Ovary (tissue), 9 donors: ENCODE results near the gene TUBB6. TPM values are rescaled to one million over a fixed set of nuclear protein-coding genes. Genes with fewer than 3 reads are reported as not detected.

Source experiments
- DNase-seq, 5 donors: peaks; one replicate each; pipeline ENCODE4 v3.0.0-alpha.2; 2019 to 2020
- H3K27ac ChIP-seq, 2 donors: fragments of 200-600 bp; one replicate each; pipeline versions ENCODE4 v1.5.1 to v1.8.0; 2019 to 2022
- H3K27me3 ChIP-seq: fragments of 200-600 bp; one replicate; pipeline ENCODE4 v1.8.0; 2022
- H3K36me3 ChIP-seq: fragments of 200-600 bp; sonication (generic); one replicate; pipeline ENCODE4 v1.5.1; 2019
- H3K4me1 ChIP-seq: one replicate; pipeline ENCODE4 v1.8.1; 2013; ENCODE audit warnings: mild to moderate bottlenecking, moderate library complexity; ENCODE audit not compliant: insufficient read depth
- H3K4me3 ChIP-seq: fragments of 200-600 bp; sonication (generic); one replicate; pipeline ENCODE4 v1.5.1; 2017
- H3K9me3 ChIP-seq, 2 donors: fragments of 200-600 bp in 1 of 2; sonication (generic) in 1 of 2; one replicate each; pipeline versions ENCODE4 v1.5.1 to v1.8.1; 2013 to 2019; ENCODE audit warnings: mild to moderate bottlenecking in 1 of 2, moderate library complexity in 1 of 2
- EP300 ChIP-seq: sonication (generic); formaldehyde crosslinking; IDR thresholded peaks from one replicate; pipeline ENCODE4 v1.6.1; 2017; ENCODE audit warnings: antibody characterized with exemption
- POLR2A ChIP-seq: fragments of 450-650 bp; IDR thresholded peaks from one replicate; pipeline ENCODE4 v1.6.1; 2017; ENCODE audit warnings: antibody characterized with exemption, mild to moderate bottlenecking, moderate library complexity
- WGBS, 3 donors: extraction: QIAGEN DNeasy Blood & Tissue Kit in 1 of 3; methylation state at CpG; one replicate each; pipeline versions ENCODE4 v1.1.5 to v1.1.7; 2013 to 2017; 5-methylcytosine and 5-hydroxymethylcytosine counted together
- intact Hi-C, 4 donors: fragments of 100-400 bp; cut with DNase I; formaldehyde crosslinking; loops; one replicate each; pipeline versions ENCODE4 v1.11.0 to v1.15.1; 2022 to 2023
- polyA plus RNA-seq, 2 donors: library from polyadenylated mRNA; stranded (reverse); fragments of 200-250 nt in 1 of 2; fragments of 350-450 nt in 1 of 2; fragmentation: Illumina TruSeq in 1 of 2; extraction: RNeasy Lipid Tissue Mini Kit (QIAGEN cat#74804) in 1 of 2; gene quantifications; one replicate each; pipeline ENCODE4 v1.2.3, GENCODE V29; 2013 to 2014
- small RNA-seq: library from RNA; depleted of rRNA; stranded (forward); fragments of <200 nt; gene quantifications from one replicate; pipeline ENCODE3, GENCODE V24; 2016
- total RNA-seq, 7 donors: library from RNA; depleted of rRNA in 2 of 7; stranded (reverse); fragments of >200 nt in 2 of 7; fragmentation: NEBNext Ultra II Directional in 3 of 7; extraction: Animal tissue kit (Norgen Biotek cat#: 25700) in 3 of 7; gene quantifications; one replicate each; pipeline versions ENCODE4 v1.1.0 to v1.2.4, GENCODE V29; 2016 to 2023
- TF ChIP-seq, protein P1 (sequence below), 3 donors: fragments of 450-650 bp in 2 of 3; fragments of 200-600 bp in 1 of 3; IDR thresholded peaks; one replicate each; pipeline versions ENCODE4 v1.5.1 to v1.8.0; 2016 to 2022; ENCODE audit warnings: antibody characterized with exemption in 3 of 3, mild to moderate bottlenecking in 1 of 3
- donor health status: DM: no; HTN: no; CAD: no; lungs with moderate emphysema.
- donor health status: DM: no; HTN: no; CAD: no.
- donor health status: Bipolar disorder and iron deficiency.
- donor health status: DM: yes; HTN: yes; CAD: no.
- donor health status: DM: no; HTN: no; CAD: no.
- donor health status: DM: yes; HTN: yes; CAD: no.

TUBB6 gene
- total and polyA plus RNA-seq, 9 donors, result 77.3 to 155 (median 121) TPM

DNA sequence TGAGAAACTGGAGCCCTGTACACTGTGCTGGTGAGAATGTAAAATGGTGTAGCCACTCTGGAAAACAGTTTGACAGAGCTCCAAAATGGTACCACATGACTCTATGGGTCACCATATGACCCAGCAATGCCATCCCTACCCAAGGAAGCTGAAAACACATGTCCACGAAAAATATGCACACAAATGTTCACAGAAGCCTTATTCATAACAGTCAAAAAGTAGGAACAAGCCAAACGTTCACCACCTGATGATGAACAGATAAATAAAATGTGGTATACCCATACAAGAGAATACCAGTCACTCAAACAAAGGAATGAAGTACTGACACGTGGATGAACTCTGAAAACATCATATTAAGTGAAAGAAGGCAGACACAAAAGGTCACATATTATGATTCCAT lies 64.4 kb downstream of the TUBB6 start:
- peaks cover 14% of the 10 kb centered on the region for H3K4me1 ChIP-seq
- 59 to 66% (median 63%) methylated on average over 3 of the region's 3 CpGs for WGBS, 3 donors
- no peak for DNase-seq
- no peak overlapping the region for H3K4me3 ChIP-seq
- no peaks in the 10 kb centered on the region for H3K27me3 ChIP-seq
- TF ChIP-seq EP300 (no peak), POLR2A (no peak)
- TF ChIP-seq, protein P1, sequence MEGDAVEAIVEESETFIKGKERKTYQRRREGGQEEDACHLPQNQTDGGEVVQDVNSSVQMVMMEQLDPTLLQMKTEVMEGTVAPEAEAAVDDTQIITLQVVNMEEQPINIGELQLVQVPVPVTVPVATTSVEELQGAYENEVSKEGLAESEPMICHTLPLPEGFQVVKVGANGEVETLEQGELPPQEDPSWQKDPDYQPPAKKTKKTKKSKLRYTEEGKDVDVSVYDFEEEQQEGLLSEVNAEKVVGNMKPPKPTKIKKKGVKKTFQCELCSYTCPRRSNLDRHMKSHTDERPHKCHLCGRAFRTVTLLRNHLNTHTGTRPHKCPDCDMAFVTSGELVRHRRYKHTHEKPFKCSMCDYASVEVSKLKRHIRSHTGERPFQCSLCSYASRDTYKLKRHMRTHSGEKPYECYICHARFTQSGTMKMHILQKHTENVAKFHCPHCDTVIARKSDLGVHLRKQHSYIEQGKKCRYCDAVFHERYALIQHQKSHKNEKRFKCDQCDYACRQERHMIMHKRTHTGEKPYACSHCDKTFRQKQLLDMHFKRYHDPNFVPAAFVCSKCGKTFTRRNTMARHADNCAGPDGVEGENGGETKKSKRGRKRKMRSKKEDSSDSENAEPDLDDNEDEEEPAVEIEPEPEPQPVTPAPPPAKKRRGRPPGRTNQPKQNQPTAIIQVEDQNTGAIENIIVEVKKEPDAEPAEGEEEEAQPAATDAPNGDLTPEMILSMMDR (IDR thresholded peaks at IDR 0.05), result no peak
- no peak overlapping the region for H3K27ac ChIP-seq
- H3K36me3 ChIP-seq, result no peaks in the 10 kb centered on the region
- H3K9me3 ChIP-seq, result no peaks in the 10 kb centered on the region
- intact Hi-C loops, result loop anchor here in 3 of 4 donors (10.0 kb wide), 2 partner anchors 48 to 98 kb away; no protein-coding TSS in a partner anchor

DNA sequence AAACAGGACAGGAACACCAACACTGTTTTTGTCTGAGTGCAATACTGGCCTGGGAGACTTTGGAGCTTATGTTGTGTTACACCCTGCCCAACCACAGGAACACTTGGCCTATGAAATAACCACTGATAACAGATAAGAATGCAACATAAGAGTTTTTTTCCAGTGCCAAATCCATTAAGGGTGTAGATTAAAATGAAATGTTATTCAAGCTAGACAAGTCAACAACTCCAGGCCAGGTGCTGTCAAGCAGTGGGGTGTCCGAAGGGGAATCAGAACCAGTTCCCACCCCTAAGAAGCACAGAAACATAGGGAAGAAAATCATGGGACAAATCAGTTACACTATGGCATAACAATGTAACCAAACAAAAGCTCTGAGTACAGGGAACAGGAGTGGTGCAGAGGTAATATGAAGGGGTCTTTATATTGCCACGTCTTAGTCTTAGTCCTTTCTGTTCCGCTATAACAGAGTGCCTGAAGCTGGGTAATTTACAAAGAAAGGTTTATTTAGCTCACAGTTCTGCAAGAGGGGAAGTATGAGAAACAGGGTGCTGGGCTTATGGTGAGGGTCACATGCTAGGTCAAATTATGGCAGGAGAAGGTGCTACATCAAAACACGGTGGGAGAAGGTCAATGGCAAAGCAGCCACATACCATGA lies 65.2 kb downstream of the TUBB6 start:
- 59 to 75% (median 64%) methylated on average over 4 of the region's 4 CpGs for WGBS, 3 donors
- TF ChIP-seq EP300, result no peak
- TF ChIP-seq, protein P1 (IDR thresholded peaks at IDR 0.05), result no peak
- no peak for TF ChIP-seq POLR2A
- intact Hi-C loops, result loop anchor here in 3 of 4 donors (10.0 kb wide), 2 partner anchors 48 to 98 kb away; no protein-coding TSS in a partner anchor
- no peak for DNase-seq
- H3K4me3 ChIP-seq, result no peak overlapping the region
- no peaks in the 10 kb centered on the region for H3K27me3 ChIP-seq
- no peak overlapping the region for H3K27ac ChIP-seq
- peaks cover 14% of the 10 kb centered on the region for H3K4me1 ChIP-seq
- no peaks in the 10 kb centered on the region for H3K9me3 ChIP-seq
- no peaks in the 10 kb centered on the region for H3K36me3 ChIP-seq

DNA sequence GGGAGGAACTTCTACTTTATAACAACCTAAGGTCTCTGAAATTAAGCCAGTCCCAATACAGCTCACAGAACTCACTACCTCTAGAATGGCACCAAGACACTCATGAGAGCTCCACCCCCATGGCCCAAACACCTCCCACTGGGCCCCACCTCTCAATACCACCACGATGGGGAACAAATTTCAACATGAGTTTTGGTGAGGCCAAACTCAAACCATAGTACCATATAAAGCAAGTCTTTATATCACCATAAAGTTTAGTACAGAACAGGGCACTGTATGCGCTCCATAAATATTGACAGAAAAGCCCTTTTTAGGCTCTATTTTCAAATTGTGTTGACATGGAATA lies 65.7 kb downstream of the TUBB6 start:
- H3K27ac ChIP-seq, result no peak overlapping the region
- H3K4me1 ChIP-seq, result peaks cover 14% of the 10 kb centered on the region
- intact Hi-C loops, result loop anchor here in 3 of 4 donors (10.0 kb wide), 2 partner anchors 49 to 99 kb away; no protein-coding TSS in a partner anchor

DNA sequence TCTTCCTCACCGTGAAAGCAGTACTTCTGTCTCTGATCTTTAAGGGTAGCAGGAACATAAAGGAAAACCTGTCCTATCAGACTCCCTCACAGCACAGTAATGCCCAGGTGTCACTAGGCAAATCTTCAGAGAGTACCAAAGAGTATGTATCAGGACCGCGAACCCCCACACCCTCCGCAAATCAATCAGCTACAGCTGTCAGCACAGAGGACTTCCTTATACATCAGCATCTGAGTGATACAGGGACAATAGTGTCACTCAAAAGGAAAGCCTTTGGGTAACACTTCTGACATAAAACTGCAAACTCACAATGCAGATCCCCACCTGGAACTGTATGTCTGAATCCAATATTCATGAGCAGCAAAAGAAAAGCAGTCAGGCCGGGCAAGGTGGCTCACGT lies 66.4 kb downstream of the TUBB6 start:
- intact Hi-C loops, result loop anchor here in 3 of 4 donors (10.0 kb wide), 2 partner anchors 50 to 100 kb away; no protein-coding TSS in a partner anchor
- no peaks in the 10 kb centered on the region for H3K9me3 ChIP-seq
- WGBS, 3 donors, result 94 to 95% (median 94%) methylated on average over 6 of the region's 6 CpGs

More for the DNA sequence above, 65.7 kb downstream of the TUBB6 start:
- Histone ChIP-seq H3K27me3 (no peaks in the 10 kb centered on the region), H3K4me3 (no peak overlapping the region), H3K36me3 (no peaks in the 10 kb centered on the region), H3K9me3 (no peaks in the 10 kb centered on the region)
- TF ChIP-seq EP300 (no peak), POLR2A (no peak)
- TF ChIP-seq, protein P1 (IDR thresholded peaks at IDR 0.05), result no peak
- WGBS, 3 donors, result 60 to 67% (median 62%) methylated on average over 2 of the region's 2 CpGs
- no peak for DNase-seq

More for the DNA sequence above, 66.4 kb downstream of the TUBB6 start:
- no peak overlapping the region for H3K27ac ChIP-seq
- H3K4me3 ChIP-seq, result no peak overlapping the region
- no peaks in the 10 kb centered on the region for H3K36me3 ChIP-seq
- no peak for DNase-seq
- TF ChIP-seq, protein P1 (IDR thresholded peaks at IDR 0.05), result no peak
- TF ChIP-seq EP300 (no peak), POLR2A (no peak)
- peaks cover 14% of the 10 kb centered on the region for H3K4me1 ChIP-seq
- no peaks in the 10 kb centered on the region for H3K27me3 ChIP-seq

Small RNA genes within 50 kb of the gene (small RNA-seq; reads per million reads assigned to genes)
- not detected for gene RNU6-170P

Other genes starting within 250 kb of the TUBB6 start
- not detected for gene ANKRD62, start 214.4 kb upstream of the TUBB6 start, total RNA-seq
- gene ANKRD62, start 214.4 kb upstream of the TUBB6 start, polyA plus RNA-seq, result not detected
- not detected for gene CIDEA, start 53.9 kb upstream of the TUBB6 start, total RNA-seq
- gene CIDEA, start 53.9 kb upstream of the TUBB6 start, polyA plus RNA-seq, result under 1 TPM in 1 of 2 donors, not detected in 1; 0.15 TPM
- gene AFG3L2, start 69.0 kb downstream of the TUBB6 start, total RNA-seq, result 10 to 100 TPM; 28.7 to 42.5 (median 36.3) TPM
- 10 to 100 TPM; 28.3 to 30.0 TPM for gene AFG3L2, start 69.0 kb downstream of the TUBB6 start, polyA plus RNA-seq
- gene PRELID3A, start 99.7 kb downstream of the TUBB6 start, total RNA-seq, result 1 to 10 TPM; 1.1 to 8.2 (median 5.7) TPM
- gene PRELID3A, start 99.7 kb downstream of the TUBB6 start, polyA plus RNA-seq, result 1 to 10 TPM; 3.7 to 4.8 TPM